GM12891 (cell line): ENCODE measurements around the gene ENTHD1.

Source experiments
- DNase-seq: peaks from one replicate; pipeline ENCODE4 v3.0.0; 2011; ENCODE audit warnings: low spot score; ENCODE audit not compliant: insufficient read length
- FAIRE-seq: peaks from 2 replicates; lab custom pipeline; 2011; peaks lifted over from hg19 to GRCh38; lab: Jason Lieb, UNC
- PAX5 ChIP-seq: IDR thresholded peaks from 2 replicates; pipeline ENCODE4 v1.6.1; 2011; ENCODE audit warnings: low read length, moderate library complexity, mild to moderate bottlenecking; ENCODE audit not compliant: insufficient read depth, severe bottlenecking
- POLR2A ChIP-seq: IDR thresholded peaks from 2 replicates; pipeline ENCODE4 v1.6.1; 2011; ENCODE audit warnings: low read depth, low read length, control low read depth
- POLR2AphosphoS5 ChIP-seq: IDR thresholded peaks from 2 replicates; pipeline ENCODE4 v1.6.1; 2011; ENCODE audit warnings: low read depth, low read length, control low read depth
- POU2F2 ChIP-seq: IDR thresholded peaks from 2 replicates; pipeline ENCODE4 v1.6.1; 2011; ENCODE audit warnings: low read depth, mild to moderate bottlenecking, control low read depth, low read length, moderate library complexity
- SPI1 ChIP-seq: IDR thresholded peaks from 2 replicates; pipeline ENCODE4 v1.6.1; 2011; ENCODE audit warnings: low read depth, low read length, control low read depth
- TAF1 ChIP-seq: IDR thresholded peaks from 2 replicates; pipeline ENCODE4 v1.6.1; 2011; ENCODE audit warnings: low read depth, low read length, control low read depth

The ENTHD1 gene

GRCh38 chr22:39773503-39773902 is 120.1 kb downstream of the ENTHD1 start:
- TF ChIP-seq TAF1 (no peak), POU2F2 (no peak), POLR2A (no peak), POLR2AphosphoS5 (no peak), SPI1 (no peak), PAX5 (no peak)
- FAIRE-seq: no peak
- DNase-seq: no peak

- no peak for TF ChIP-seq PAX5
- no peak for TF ChIP-seq POU2F2
- no peak for TF ChIP-seq POLR2AphosphoS5
- no peak for TF ChIP-seq TAF1
- TF ChIP-seq POLR2A: no peak
- no peak for TF ChIP-seq SPI1
- FAIRE-seq (no peak), DNase-seq (no peak)
Measured at GRCh38 chr22:39771486-39771885, 122.1 kb downstream of the ENTHD1 start.

- FAIRE-seq (no peak), DNase-seq (no peak)
- TF ChIP-seq SPI1: no peak
- TF ChIP-seq TAF1: no peak
- no peak for TF ChIP-seq POU2F2
- TF ChIP-seq POLR2AphosphoS5: no peak
- TF ChIP-seq PAX5: no peak
Measured at GRCh38 chr22:39765661-39766060, 127.9 kb downstream of the ENTHD1 start.

- FAIRE-seq (no peak), DNase-seq (no peak)
- TF ChIP-seq SPI1: no peak
Measured at GRCh38 chr22:39765046-39765445, 128.5 kb downstream of the ENTHD1 start.

GRCh38 chr22:39763276-39763675 is 130.3 kb downstream of the ENTHD1 start:
- FAIRE-seq: no peak

GRCh38 chr22:39750759-39751158 is 142.8 kb downstream of the ENTHD1 start:
- TF ChIP-seq POLR2A (no peak), POU2F2 (no peak), TAF1 (no peak), PAX5 (no peak), SPI1 (no peak), POLR2AphosphoS5 (no peak)
- FAIRE-seq: no peak

More at GRCh38 chr22:39763276-39763675, 130.3 kb downstream of the ENTHD1 start:
- no peak for DNase-seq
- TF ChIP-seq SPI1 (no peak), TAF1 (no peak), POU2F2 (no peak), PAX5 (no peak), POLR2AphosphoS5 (no peak), POLR2A (no peak)

GRCh38 chr22:39748877-39749276 is 144.7 kb downstream of the ENTHD1 start:
- FAIRE-seq (no peak), DNase-seq (no peak)
- TF ChIP-seq POLR2A: no peak

More at GRCh38 chr22:39750759-39751158, 142.8 kb downstream of the ENTHD1 start:
- DNase-seq: no peak

GRCh38 chr22:39746600-39747262 is 146.8 kb downstream of the ENTHD1 start:
- DNase-seq: no peak
- no peak for TF ChIP-seq TAF1
- no peak for TF ChIP-seq POLR2AphosphoS5
- TF ChIP-seq SPI1: no peak
- FAIRE-seq: no peak

GRCh38 chr22:39745789-39746188 is 147.8 kb downstream of the ENTHD1 start:
- DNase-seq (no peak), FAIRE-seq (peak; percentile 31)
- TF ChIP-seq POU2F2 (no peak), TAF1 (no peak), POLR2A (no peak), PAX5 (no peak), SPI1 (no peak), POLR2AphosphoS5 (no peak)

GRCh38 chr22:39744353-39744752 is 149.2 kb downstream of the ENTHD1 start:
- FAIRE-seq (no peak), DNase-seq (no peak)
- TF ChIP-seq PAX5 (no peak), TAF1 (no peak), POLR2A (no peak), SPI1 (no peak), POLR2AphosphoS5 (no peak), POU2F2 (no peak)

- FAIRE-seq (no peak), DNase-seq (no peak)
- TF ChIP-seq PAX5 (no peak), POU2F2 (no peak), TAF1 (no peak), POLR2A (no peak), SPI1 (no peak), POLR2AphosphoS5 (no peak)
Measured at GRCh38 chr22:39743935-39744334, 149.6 kb downstream of the ENTHD1 start.
